GM12892 (cell line): ENCODE measurements around the gene GTF2A1.

Source experiments
- POLR2A ChIP-seq: IDR thresholded peaks from 2 replicates; pipeline ENCODE4 v1.6.1; 2011; ENCODE audit warnings: low read depth, low read length, control low read depth
- POLR2AphosphoS5 ChIP-seq: IDR thresholded peaks from 2 replicates; pipeline ENCODE4 v1.6.1; 2011; ENCODE audit warnings: low read depth, low read length, control low read depth
- TAF1 ChIP-seq: IDR thresholded peaks from 2 replicates; pipeline ENCODE4 v1.6.1; 2011; ENCODE audit warnings: low read depth, mild to moderate bottlenecking, control low read depth, low read length, borderline replicate concordance

GRCh38 chr14:81222691-81223090 is 1.9 kb upstream of the GTF2A1 start:
- TF ChIP-seq TAF1 (no peak), POLR2A (no peak), POLR2AphosphoS5 (no peak)
